NOMO-1 treated with dmso at 0.1 percent for 144 hours (cell line): ENCODE data around the gene CLSTN2.

Experiments
- DNase-seq: peaks from one replicate; lab custom pipeline; 2025; ENCODE audit not compliant: unreplicated experiment; lab: John Stamatoyannopoulos, UW

CLSTN2 gene

GRCh38 chr3:140532793-140533330 lies 597.9 kb downstream of the CLSTN2 start:
- DNase-seq, result no peak

GRCh38 chr3:140536926-140537726 lies 602.1 kb downstream of the CLSTN2 start:
- DNase-seq, result no peak

- DNase-seq, result no peak
Measured at GRCh38 chr3:140537727-140538082, 602.7 kb downstream of the CLSTN2 start.

GRCh38 chr3:140540262-140540661 lies 605.3 kb downstream of the CLSTN2 start:
- DNase-seq, result no peak

GRCh38 chr3:140541975-140542653 lies 607.1 kb downstream of the CLSTN2 start:
- DNase-seq, result no peak

- DNase-seq, result no peak
Measured at GRCh38 chr3:140545197-140545596, 610.2 kb downstream of the CLSTN2 start.

GRCh38 chr3:140545756-140546155 lies 610.8 kb downstream of the CLSTN2 start:
- no peak for DNase-seq

GRCh38 chr3:140546649-140547048 lies 611.7 kb downstream of the CLSTN2 start:
- no peak for DNase-seq

- no peak for DNase-seq
Measured at GRCh38 chr3:140552403-140552802, 617.4 kb downstream of the CLSTN2 start.

GRCh38 chr3:140552898-140553297 lies 617.9 kb downstream of the CLSTN2 start:
- DNase-seq, result no peak

GRCh38 chr3:140553591-140553990 lies 618.6 kb downstream of the CLSTN2 start:
- no peak for DNase-seq

- DNase-seq, result no peak
Measured at GRCh38 chr3:140555666-140556065, 620.7 kb downstream of the CLSTN2 start.

- DNase-seq, result no peak
Measured at GRCh38 chr3:140557476-140557875, 622.5 kb downstream of the CLSTN2 start.

GRCh38 chr3:140559546-140559945 lies 624.6 kb downstream of the CLSTN2 start:
- no peak for DNase-seq

GRCh38 chr3:140563206-140563760 lies 628.3 kb downstream of the CLSTN2 start:
- no peak for DNase-seq

- no peak for DNase-seq
Measured at GRCh38 chr3:140568131-140568530, 633.1 kb downstream of the CLSTN2 start.

GRCh38 chr3:140568842-140569520 lies 634.0 kb downstream of the CLSTN2 start:
- DNase-seq, result no peak

- no peak for DNase-seq
Measured at GRCh38 chr3:140570602-140571001, 635.6 kb downstream of the CLSTN2 start.

GRCh38 chr3:140571836-140572235 lies 636.9 kb downstream of the CLSTN2 start:
- no peak for DNase-seq

GRCh38 chr3:140572334-140572733 lies 637.3 kb downstream of the CLSTN2 start:
- DNase-seq, result no peak

- no peak for DNase-seq
Measured at GRCh38 chr3:140573011-140573410, 638.0 kb downstream of the CLSTN2 start.
